ENCODE measurements around the gene DUSP6. TPM values are rescaled to one million over a fixed set of nuclear protein-coding genes. Genes with fewer than 3 reads are reported as not detected.
A peak's percentile ranks its signal among the peaks of the same experiment; 100 is the strongest.

The DUSP6 gene
- polyA plus RNA-seq: 100 to 1,000 TPM in 1 of 3 donors, 10 to 100 TPM in 2; 23.7 to 224 (median 34.2) TPM

GRCh38 chr12:89352492-89353187 is at the start of gene DUSP6:
TSS of gene DUSP6 (minus strand) at chr12:89352501. CDS start at chr12:89352039, 462 bp downstream.
- peak within 1 kb of the TSS; percentile 93 for H3K27ac ChIP-seq (ENCODE audit: low read depth, low read length)
- WGBS, 3 donors: 0% methylated on average over 34 of the region's 34 CpGs

- no peak overlapping the region for H3K27ac ChIP-seq (ENCODE audit: low read depth, low read length)
- 64 to 83% (median 80%) methylated on average over 3 of the region's 3 CpGs for WGBS, 3 donors
These were observed 49.2 kb upstream of the DUSP6 start for GRCh38 chr12:89401433-89402058.

- 95 to 96% (median 96%) methylated on average over 6 of the region's 6 CpGs for WGBS, 3 donors
- H3K27ac ChIP-seq (ENCODE audit: low read depth, low read length): no peak overlapping the region
These were observed 48.1 kb upstream of the DUSP6 start for GRCh38 chr12:89400415-89400814.

- WGBS, 3 donors: 86 to 94% (median 92%) methylated on average over 4 of the region's 4 CpGs
- no peak overlapping the region for H3K27ac ChIP-seq (ENCODE audit: low read depth, low read length)
These were observed 43.4 kb upstream of the DUSP6 start for GRCh38 chr12:89395712-89396111.

GRCh38 chr12:89393551-89394121 is 41.3 kb upstream of the DUSP6 start:
- WGBS, 3 donors: 42 to 62% (median 43%) methylated on average over 3 of the region's 3 CpGs
- H3K27ac ChIP-seq (ENCODE audit: low read depth, low read length): no peak overlapping the region

- WGBS, 3 donors: 68 to 96% (median 73%) methylated on average over 3 of the region's 3 CpGs
- no peak overlapping the region for H3K27ac ChIP-seq (ENCODE audit: low read depth, low read length)
These were observed 40.1 kb upstream of the DUSP6 start for GRCh38 chr12:89392391-89392790.

- WGBS, 3 donors: 85 to 95% (median 94%) methylated on average over 6 of the region's 6 CpGs
- no peak overlapping the region for H3K27ac ChIP-seq (ENCODE audit: low read depth, low read length)
These were observed 39.5 kb upstream of the DUSP6 start for GRCh38 chr12:89391726-89392336.

GRCh38 chr12:89390802-89391673 is 38.7 kb upstream of the DUSP6 start:
- H3K27ac ChIP-seq (ENCODE audit: low read depth, low read length): no peak overlapping the region
- WGBS, 3 donors: 74 to 81% (median 77%) methylated on average over 3 of the region's 3 CpGs

- no peak overlapping the region for H3K27ac ChIP-seq (ENCODE audit: low read depth, low read length)
- WGBS, 3 donors: 37 to 55% (median 46%) methylated on average over 6 of the region's 6 CpGs
These were observed 37.7 kb upstream of the DUSP6 start for GRCh38 chr12:89389755-89390661.

GRCh38 chr12:89386138-89386537 is 33.8 kb upstream of the DUSP6 start:
- no peak overlapping the region for H3K27ac ChIP-seq (ENCODE audit: low read depth, low read length)
- 66 to 85% (median 67%) methylated on average over 3 of the region's 3 CpGs for WGBS, 3 donors

- WGBS, 3 donors: 34 to 44% (median 41%) methylated on average over 3 of the region's 3 CpGs
- H3K27ac ChIP-seq (ENCODE audit: low read depth, low read length): no peak overlapping the region
These were observed 32.5 kb upstream of the DUSP6 start for GRCh38 chr12:89384807-89385206.

- 19 to 37% (median 23%) methylated on average over 8 of the region's 8 CpGs for WGBS, 3 donors
- no peak overlapping the region for H3K27ac ChIP-seq (ENCODE audit: low read depth, low read length)
These were observed 31.9 kb upstream of the DUSP6 start for GRCh38 chr12:89384050-89384758.

GRCh38 chr12:89383235-89384049 is 31.1 kb upstream of the DUSP6 start:
- 47 to 83% (median 55%) methylated on average over 6 of the region's 6 CpGs for WGBS, 3 donors
- no peak overlapping the region for H3K27ac ChIP-seq (ENCODE audit: low read depth, low read length)

GRCh38 chr12:89382328-89382727 is 30.0 kb upstream of the DUSP6 start:
- H3K27ac ChIP-seq (ENCODE audit: low read depth, low read length): no peak overlapping the region
- WGBS, 3 donors: 65 to 85% (median 73%) methylated on average over 5 of the region's 5 CpGs

- no peak overlapping the region for H3K27ac ChIP-seq (ENCODE audit: low read depth, low read length)
- 83 to 89% (median 87%) methylated on average over 5 of the region's 5 CpGs for WGBS, 3 donors
These were observed 27.7 kb upstream of the DUSP6 start for GRCh38 chr12:89379839-89380467.

Measured in adipose tissue (tissue), 3 donors.